Measurements from ENCODE around the gene CLDN14.

The CLDN14 gene

DNA sequence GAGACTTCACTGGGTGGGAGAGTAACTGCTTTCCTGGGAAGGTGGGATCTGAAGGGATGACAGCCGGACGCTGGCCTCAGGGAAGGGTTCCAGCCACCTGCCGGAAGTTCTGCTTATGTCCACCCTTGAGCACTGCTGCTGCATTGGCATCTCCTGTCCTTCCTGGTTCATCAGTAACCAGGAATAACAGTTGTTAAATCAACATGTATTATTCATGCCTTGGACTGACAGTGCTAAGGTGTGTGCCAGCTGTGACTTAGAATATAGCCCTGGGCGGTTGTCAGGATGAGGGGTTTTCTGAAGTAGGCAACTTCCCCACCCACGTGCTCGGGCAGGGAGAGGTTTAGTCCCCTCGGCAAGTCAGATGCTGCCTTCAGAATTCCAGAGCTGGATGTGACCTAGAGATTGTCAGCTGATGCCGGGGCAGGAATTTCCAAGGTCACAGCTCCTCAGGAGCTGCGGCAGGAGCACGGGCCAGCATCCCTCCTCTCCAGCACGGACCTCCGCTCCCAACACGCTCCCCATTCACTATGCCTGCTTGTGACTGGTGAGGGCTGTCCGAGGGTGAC lies 17.9 kb downstream of the CLDN14 start:
- Histone ChIP-seq H3K27me3 (replicated peaks; ENCODE audit: control insufficient read depth, insufficient read depth, low read length, poor library complexity, severe bottlenecking) (no peaks in the 10 kb centered on the region), H3K27ac (ENCODE audit: insufficient read depth, low read length, poor library complexity, severe bottlenecking) (no peak overlapping the region), H3K9me3 (ENCODE audit: control insufficient read depth, low read length) (no peaks in the 10 kb centered on the region), H3K36me3 (ENCODE audit: control insufficient read depth, insufficient read depth, low read length) (no peaks in the 10 kb centered on the region), H3K4me1 (ENCODE audit: control insufficient read depth, insufficient read depth, low read length, poor library complexity, severe bottlenecking) (no peaks in the 10 kb centered on the region), H3K4me3 (ENCODE audit: insufficient read depth, low read depth, low read length, poor library complexity, severe bottlenecking) (no peak overlapping the region)
- DNase-seq = no peak

DNA sequence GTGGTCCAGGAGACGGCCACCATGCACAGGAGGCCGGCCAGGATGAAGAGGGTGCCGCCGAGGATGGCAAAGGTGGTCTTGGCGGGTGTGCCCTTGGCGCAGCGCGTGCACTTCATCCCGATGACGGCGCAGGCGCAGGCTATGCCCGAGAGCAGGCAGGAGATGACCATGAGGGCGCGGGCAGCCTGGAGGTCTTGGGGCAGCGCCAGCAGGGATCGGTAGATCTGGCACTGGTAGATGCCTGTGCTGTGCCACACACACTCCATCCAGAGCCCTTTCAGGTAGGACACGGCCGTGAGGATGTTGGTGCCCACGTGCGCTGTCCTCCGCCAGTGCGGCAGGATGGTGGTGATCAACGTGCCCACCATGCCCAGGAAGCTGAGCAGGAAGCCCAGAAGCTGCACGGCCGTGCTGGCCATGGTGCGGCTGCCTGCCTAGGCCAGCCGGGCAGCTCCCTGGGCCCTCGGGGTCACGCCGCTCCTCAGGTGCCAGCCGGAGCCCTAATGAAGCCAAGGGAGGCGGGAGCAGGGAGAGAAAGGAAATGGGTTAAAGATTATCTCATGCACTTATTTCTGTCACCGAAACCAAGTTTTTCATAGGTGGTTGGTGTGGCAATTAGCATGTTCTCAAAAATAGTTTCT lies 18.5 kb downstream of the CLDN14 start:
- H3K9me3 ChIP-seq (ENCODE audit: control insufficient read depth, low read length) = no peaks in the 10 kb centered on the region
- no peaks in the 10 kb centered on the region for H3K4me1 ChIP-seq (ENCODE audit: control insufficient read depth, insufficient read depth, low read length, poor library complexity, severe bottlenecking)
- no peak overlapping the region for H3K27ac ChIP-seq (ENCODE audit: insufficient read depth, low read length, poor library complexity, severe bottlenecking)
- H3K4me3 ChIP-seq (ENCODE audit: insufficient read depth, low read depth, low read length, poor library complexity, severe bottlenecking) = no peak overlapping the region
- no peaks in the 10 kb centered on the region for H3K36me3 ChIP-seq (ENCODE audit: control insufficient read depth, insufficient read depth, low read length)
- no peak for DNase-seq
- H3K27me3 ChIP-seq (replicated peaks; ENCODE audit: control insufficient read depth, insufficient read depth, low read length, poor library complexity, severe bottlenecking) = no peaks in the 10 kb centered on the region

DNA sequence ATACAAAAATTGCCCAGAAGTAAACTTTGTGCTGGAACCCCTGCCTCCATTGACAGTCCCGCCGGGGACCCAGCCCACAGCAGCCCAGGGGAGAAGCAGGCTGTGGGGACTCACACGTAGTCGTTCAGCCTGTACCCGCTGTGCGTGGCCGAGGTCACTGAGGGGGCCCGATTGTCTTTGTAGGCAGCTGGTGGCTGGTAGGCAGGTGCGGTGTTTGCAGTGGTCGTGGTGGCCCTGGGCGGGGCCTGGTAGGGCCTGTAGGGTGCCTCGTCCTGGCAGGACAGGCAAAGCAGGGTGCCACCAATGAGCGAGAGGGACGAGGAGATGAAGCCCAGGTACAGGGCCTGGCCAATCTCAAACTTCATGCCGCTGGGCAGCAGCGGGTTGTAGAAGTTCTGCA lies 19.1 kb downstream of the CLDN14 start:
- Histone ChIP-seq H3K36me3 (ENCODE audit: control insufficient read depth, insufficient read depth, low read length) (no peaks in the 10 kb centered on the region), H3K27ac (ENCODE audit: insufficient read depth, low read length, poor library complexity, severe bottlenecking) (no peak overlapping the region), H3K4me3 (ENCODE audit: insufficient read depth, low read depth, low read length, poor library complexity, severe bottlenecking) (no peak overlapping the region), H3K4me1 (ENCODE audit: control insufficient read depth, insufficient read depth, low read length, poor library complexity, severe bottlenecking) (no peaks in the 10 kb centered on the region), H3K27me3 (replicated peaks; ENCODE audit: control insufficient read depth, insufficient read depth, low read length, poor library complexity, severe bottlenecking) (no peaks in the 10 kb centered on the region), H3K9me3 (ENCODE audit: control insufficient read depth, low read length) (no peaks in the 10 kb centered on the region)
- DNase-seq = no peak

DNA sequence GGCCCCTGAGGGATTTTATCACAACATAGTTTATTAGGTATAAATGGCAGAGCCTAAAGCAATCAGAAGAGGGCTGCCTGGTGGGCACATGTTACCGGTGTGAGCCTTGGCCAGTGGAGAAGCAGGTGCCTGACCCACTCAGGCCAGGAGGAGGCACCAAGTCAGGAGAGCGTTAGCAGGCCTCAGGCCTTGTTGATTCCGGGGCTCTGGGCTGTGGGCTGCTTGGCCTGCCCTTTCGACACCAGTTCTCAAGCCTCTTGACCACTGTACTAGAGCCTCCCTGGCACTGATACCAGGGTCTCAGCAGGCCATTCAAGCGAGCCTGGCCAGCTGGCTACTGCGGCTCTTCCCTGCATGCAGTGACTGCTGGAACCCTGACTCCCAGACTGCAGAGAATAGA lies 20.8 kb downstream of the CLDN14 start:
- H3K27me3 ChIP-seq (replicated peaks; ENCODE audit: control insufficient read depth, insufficient read depth, low read length, poor library complexity, severe bottlenecking) = no peaks in the 10 kb centered on the region
- H3K27ac ChIP-seq (ENCODE audit: insufficient read depth, low read length, poor library complexity, severe bottlenecking) = no peak overlapping the region
- no peak for DNase-seq
- H3K9me3 ChIP-seq (ENCODE audit: control insufficient read depth, low read length) = no peaks in the 10 kb centered on the region
- H3K4me3 ChIP-seq (ENCODE audit: insufficient read depth, low read depth, low read length, poor library complexity, severe bottlenecking) = no peak overlapping the region
- H3K4me1 ChIP-seq (ENCODE audit: control insufficient read depth, insufficient read depth, low read length, poor library complexity, severe bottlenecking) = no peaks in the 10 kb centered on the region
- H3K36me3 ChIP-seq (ENCODE audit: control insufficient read depth, insufficient read depth, low read length) = no peaks in the 10 kb centered on the region

DNA sequence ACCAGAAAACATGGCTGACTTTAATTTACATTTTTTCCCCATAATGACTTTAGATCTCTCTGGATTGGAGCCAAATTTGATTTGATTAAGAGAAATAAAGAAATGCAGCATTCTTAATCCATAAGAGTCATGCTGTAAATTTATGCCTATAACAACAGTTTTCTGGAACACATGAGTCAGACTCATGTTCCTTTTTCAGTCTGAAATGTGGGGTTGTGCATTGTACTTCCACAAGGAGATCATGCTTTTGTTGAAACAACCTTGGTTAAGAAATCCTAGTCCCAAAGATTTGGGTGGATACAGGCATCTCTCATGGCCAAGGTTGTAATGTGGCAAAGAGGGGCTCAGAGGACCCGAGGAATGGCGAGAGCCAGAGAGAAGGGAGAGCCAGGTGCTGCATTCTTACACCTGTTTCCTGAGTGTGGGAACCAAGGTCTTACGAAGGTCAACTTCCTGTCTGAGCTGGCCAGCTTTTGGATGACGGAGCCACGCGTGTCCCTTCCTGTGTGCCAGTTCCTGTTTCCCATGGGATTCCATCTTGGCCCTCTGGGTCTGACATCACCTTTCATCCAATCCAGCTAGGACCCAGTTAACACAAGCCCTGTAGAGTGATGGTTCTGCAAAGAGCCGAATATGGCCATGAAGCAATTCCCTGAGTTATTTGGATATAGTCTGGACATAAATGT lies 23.1 kb downstream of the CLDN14 start:
- H3K4me3 ChIP-seq (ENCODE audit: insufficient read depth, low read depth, low read length, poor library complexity, severe bottlenecking) = no peak overlapping the region
- H3K27me3 ChIP-seq (replicated peaks; ENCODE audit: control insufficient read depth, insufficient read depth, low read length, poor library complexity, severe bottlenecking) = no peaks in the 10 kb centered on the region
- no peak for DNase-seq
- H3K9me3 ChIP-seq (ENCODE audit: control insufficient read depth, low read length) = no peaks in the 10 kb centered on the region
- H3K4me1 ChIP-seq (ENCODE audit: control insufficient read depth, insufficient read depth, low read length, poor library complexity, severe bottlenecking) = no peaks in the 10 kb centered on the region
- no peak overlapping the region for H3K27ac ChIP-seq (ENCODE audit: insufficient read depth, low read length, poor library complexity, severe bottlenecking)
- no peaks in the 10 kb centered on the region for H3K36me3 ChIP-seq (ENCODE audit: control insufficient read depth, insufficient read depth, low read length)

DNA sequence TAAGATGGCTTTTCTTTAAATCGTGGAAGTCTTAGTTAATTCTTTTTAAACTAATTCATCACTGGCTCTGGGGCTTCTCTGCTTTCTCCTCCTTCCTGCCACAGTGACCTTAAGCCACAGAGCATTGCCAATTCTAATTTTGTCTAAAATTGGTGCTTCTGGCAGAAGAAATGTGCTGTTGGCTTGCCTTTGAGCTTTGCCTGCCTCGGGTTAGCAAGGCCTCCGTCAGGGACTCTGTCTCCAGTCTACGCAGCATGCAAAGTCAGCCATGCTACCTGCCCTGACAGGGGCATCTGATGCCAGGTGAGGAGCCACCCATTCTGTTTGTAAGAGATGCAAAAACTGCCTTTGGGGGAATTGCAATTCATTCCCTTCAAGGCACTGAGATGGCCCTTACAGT lies 25.2 kb downstream of the CLDN14 start:
- no peak for DNase-seq
- H3K36me3 ChIP-seq (ENCODE audit: control insufficient read depth, insufficient read depth, low read length) = no peaks in the 10 kb centered on the region

DNA sequence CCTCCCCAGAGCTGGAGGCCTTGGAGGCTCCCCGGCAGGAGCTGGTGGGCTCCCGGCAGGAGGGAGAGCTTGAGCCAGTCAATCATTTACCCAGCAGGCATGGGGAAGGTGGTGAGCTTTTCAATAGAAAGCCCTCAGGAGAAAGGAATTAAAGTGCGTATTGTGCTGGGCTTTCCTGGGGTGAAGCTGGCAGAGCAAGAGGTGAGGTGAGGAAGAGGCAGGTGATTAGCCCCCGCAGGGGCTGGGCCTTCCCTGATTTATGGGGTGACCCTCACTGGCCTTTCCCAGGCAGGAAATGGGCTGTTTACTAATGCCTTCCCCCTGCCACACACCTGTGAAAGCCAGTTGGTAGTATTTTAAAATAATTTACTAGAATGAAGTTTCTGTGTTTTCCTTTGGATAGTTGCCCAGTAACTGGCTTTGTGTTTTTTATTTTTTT lies 25.8 kb downstream of the CLDN14 start:
- Histone ChIP-seq H3K27ac (ENCODE audit: insufficient read depth, low read length, poor library complexity, severe bottlenecking) (no peak overlapping the region), H3K36me3 (ENCODE audit: control insufficient read depth, insufficient read depth, low read length) (no peaks in the 10 kb centered on the region), H3K27me3 (replicated peaks; ENCODE audit: control insufficient read depth, insufficient read depth, low read length, poor library complexity, severe bottlenecking) (no peaks in the 10 kb centered on the region), H3K4me1 (ENCODE audit: control insufficient read depth, insufficient read depth, low read length, poor library complexity, severe bottlenecking) (no peaks in the 10 kb centered on the region), H3K9me3 (ENCODE audit: control insufficient read depth, low read length) (no peaks in the 10 kb centered on the region), H3K4me3 (ENCODE audit: insufficient read depth, low read depth, low read length, poor library complexity, severe bottlenecking) (no peak overlapping the region)
- DNase-seq = no peak

More for the DNA sequence above, 25.2 kb downstream of the CLDN14 start:
- H3K4me3 ChIP-seq (ENCODE audit: insufficient read depth, low read depth, low read length, poor library complexity, severe bottlenecking) = no peak overlapping the region
- H3K9me3 ChIP-seq (ENCODE audit: control insufficient read depth, low read length) = no peaks in the 10 kb centered on the region
- H3K27me3 ChIP-seq (replicated peaks; ENCODE audit: control insufficient read depth, insufficient read depth, low read length, poor library complexity, severe bottlenecking) = no peaks in the 10 kb centered on the region
- no peaks in the 10 kb centered on the region for H3K4me1 ChIP-seq (ENCODE audit: control insufficient read depth, insufficient read depth, low read length, poor library complexity, severe bottlenecking)
- H3K27ac ChIP-seq (ENCODE audit: insufficient read depth, low read length, poor library complexity, severe bottlenecking) = no peak overlapping the region

DNA sequence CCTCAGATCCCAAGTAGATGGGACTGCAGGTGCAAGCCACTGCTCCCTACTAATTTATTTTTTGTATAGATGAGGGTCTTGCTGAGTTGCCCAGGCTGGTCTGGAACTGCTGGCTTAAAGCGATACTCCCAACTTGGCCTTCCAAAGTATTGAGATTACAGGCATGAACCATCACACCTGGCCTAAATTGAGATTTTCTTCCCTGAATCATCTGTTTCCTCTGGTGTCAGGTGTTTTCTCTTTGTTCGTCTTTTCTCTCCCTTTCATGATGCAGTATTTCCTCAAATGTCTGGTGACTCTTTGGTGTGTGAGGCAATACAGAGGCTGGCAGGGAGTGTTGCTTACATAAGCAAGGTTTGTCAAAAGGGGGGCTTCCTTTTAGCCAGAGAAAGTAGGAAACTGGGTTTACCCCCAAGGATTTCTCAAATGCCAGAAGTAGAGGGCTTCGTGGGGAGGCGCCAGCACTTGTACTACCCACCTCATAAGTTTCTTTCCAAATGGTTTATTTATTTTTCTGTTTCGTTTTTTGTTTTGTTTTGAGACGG lies 27.6 kb downstream of the CLDN14 start:
- Histone ChIP-seq H3K36me3 (ENCODE audit: control insufficient read depth, insufficient read depth, low read length) (no peaks in the 10 kb centered on the region), H3K27ac (ENCODE audit: insufficient read depth, low read length, poor library complexity, severe bottlenecking) (no peak overlapping the region), H3K4me3 (ENCODE audit: insufficient read depth, low read depth, low read length, poor library complexity, severe bottlenecking) (no peak overlapping the region), H3K9me3 (ENCODE audit: control insufficient read depth, low read length) (no peaks in the 10 kb centered on the region), H3K27me3 (replicated peaks; ENCODE audit: control insufficient read depth, insufficient read depth, low read length, poor library complexity, severe bottlenecking) (no peaks in the 10 kb centered on the region), H3K4me1 (ENCODE audit: control insufficient read depth, insufficient read depth, low read length, poor library complexity, severe bottlenecking) (no peaks in the 10 kb centered on the region)
- no peak for DNase-seq

DNA sequence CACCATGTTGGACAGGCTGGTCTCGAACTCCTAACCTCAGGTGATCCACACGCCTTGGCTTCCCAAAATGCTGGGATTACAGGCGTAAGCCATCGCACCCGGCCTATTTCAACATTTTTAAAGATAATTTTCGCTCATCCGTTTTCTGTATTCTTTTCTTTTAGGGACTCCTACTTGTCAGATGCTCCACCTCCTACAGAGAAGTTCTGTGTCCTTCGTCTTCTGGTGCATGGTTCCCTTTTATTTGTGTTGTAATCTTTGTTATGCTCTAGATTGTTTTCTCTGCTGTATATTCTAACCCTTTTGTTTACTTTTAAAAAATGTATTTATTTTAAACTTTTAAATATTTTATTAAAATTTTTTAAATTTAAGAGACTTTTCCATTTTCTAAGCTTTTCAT lies 28.4 kb downstream of the CLDN14 start:
- H3K36me3 ChIP-seq (ENCODE audit: control insufficient read depth, insufficient read depth, low read length) = no peaks in the 10 kb centered on the region
- no peaks in the 10 kb centered on the region for H3K4me1 ChIP-seq (ENCODE audit: control insufficient read depth, insufficient read depth, low read length, poor library complexity, severe bottlenecking)
- no peak overlapping the region for H3K4me3 ChIP-seq (ENCODE audit: insufficient read depth, low read depth, low read length, poor library complexity, severe bottlenecking)
- no peaks in the 10 kb centered on the region for H3K27me3 ChIP-seq (replicated peaks; ENCODE audit: control insufficient read depth, insufficient read depth, low read length, poor library complexity, severe bottlenecking)
- H3K27ac ChIP-seq (ENCODE audit: insufficient read depth, low read length, poor library complexity, severe bottlenecking) = no peak overlapping the region
- H3K9me3 ChIP-seq (ENCODE audit: control insufficient read depth, low read length) = no peaks in the 10 kb centered on the region
- no peak for DNase-seq

DNA sequence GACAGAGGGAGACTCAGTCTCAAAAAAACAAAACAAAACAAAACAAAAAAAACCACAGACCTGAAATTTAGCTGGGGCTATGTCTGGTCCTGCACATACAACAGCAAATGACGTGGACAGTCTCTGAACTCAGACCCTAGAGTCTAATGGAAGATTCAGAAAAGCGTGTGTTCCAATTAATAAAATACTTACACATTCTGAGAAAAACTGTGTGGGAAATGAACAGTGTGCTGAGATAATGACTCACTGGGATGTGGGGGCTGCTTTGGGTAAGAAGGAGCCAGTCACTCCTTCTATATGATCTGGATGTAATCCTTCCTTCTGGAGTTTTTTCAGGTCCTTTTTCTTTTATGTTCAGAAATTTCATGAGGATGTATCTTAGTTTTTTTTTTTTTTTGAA lies 29.4 kb downstream of the CLDN14 start:
- Histone ChIP-seq H3K27ac (ENCODE audit: insufficient read depth, low read length, poor library complexity, severe bottlenecking) (no peak overlapping the region), H3K4me1 (ENCODE audit: control insufficient read depth, insufficient read depth, low read length, poor library complexity, severe bottlenecking) (no peaks in the 10 kb centered on the region), H3K36me3 (ENCODE audit: control insufficient read depth, insufficient read depth, low read length) (no peaks in the 10 kb centered on the region), H3K9me3 (ENCODE audit: control insufficient read depth, low read length) (no peaks in the 10 kb centered on the region), H3K27me3 (replicated peaks; ENCODE audit: control insufficient read depth, insufficient read depth, low read length, poor library complexity, severe bottlenecking) (no peaks in the 10 kb centered on the region), H3K4me3 (ENCODE audit: insufficient read depth, low read depth, low read length, poor library complexity, severe bottlenecking) (no peak overlapping the region)
- no peak for DNase-seq
